Renal cortex interstitium (tissue), 11 donors: Measurements from ENCODE around the gene FHOD3. TPM values are rescaled to one million over a fixed set of nuclear protein-coding genes. Genes with fewer than 3 reads are reported as not detected.
"Not testable (repeated sequence)": the region's sequence is repeated elsewhere in the genome, so short reads cannot be mapped to it uniquely, and the experiment has no call there.

Source experiments
- DNase-seq, 11 donors: peaks; one replicate each; pipeline ENCODE4 v3.0.0-alpha.2; 2013; ENCODE audit warnings: low read depth in 9 of 11, low spot score in 4 of 11; ENCODE audit errors: extremely low read depth in 1 of 11
- polyA plus RNA-seq, 3 donors: library from polyadenylated mRNA; unstranded; fragments of 120-200 nt; gene quantifications; one replicate each; pipeline ENCODE4 v1.2.1, GENCODE V29; 2013; ENCODE audit not compliant: insufficient read length in 3 of 3

Gene FHOD3
- polyA plus RNA-seq, 3 donors = 35.3 to 48.8 (median 40.1) TPM

DNA sequence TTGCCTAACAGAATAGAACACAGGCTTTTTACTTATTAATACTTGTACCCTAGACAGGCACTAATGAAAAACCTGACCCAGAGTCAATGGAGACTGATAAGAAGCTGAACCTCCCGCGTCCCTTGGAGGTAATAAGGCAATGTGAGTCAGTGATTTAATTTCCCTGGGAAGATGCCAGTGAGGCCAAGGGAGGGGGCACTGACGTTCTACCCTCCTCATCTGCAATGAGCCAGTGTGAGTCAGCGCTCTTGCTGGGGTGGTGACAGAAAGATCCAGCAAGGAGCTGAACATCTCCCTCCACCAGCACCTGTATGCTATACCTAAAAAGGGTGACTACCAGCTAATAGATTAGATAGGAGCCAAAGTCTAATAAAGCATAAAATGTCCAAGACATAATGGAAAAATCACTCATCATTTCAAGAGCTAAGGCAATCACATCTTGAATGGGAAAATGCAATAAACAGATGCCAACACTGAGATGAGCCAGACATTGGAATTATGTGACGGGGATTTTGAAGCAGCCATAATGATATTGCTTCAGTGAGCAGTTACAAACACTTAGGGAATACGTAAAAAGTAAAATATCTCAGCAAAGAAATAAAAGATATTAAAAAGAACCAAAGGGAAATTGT lies 414.4 kb downstream of the FHOD3 start:
- DNase-seq = no peak

DNA sequence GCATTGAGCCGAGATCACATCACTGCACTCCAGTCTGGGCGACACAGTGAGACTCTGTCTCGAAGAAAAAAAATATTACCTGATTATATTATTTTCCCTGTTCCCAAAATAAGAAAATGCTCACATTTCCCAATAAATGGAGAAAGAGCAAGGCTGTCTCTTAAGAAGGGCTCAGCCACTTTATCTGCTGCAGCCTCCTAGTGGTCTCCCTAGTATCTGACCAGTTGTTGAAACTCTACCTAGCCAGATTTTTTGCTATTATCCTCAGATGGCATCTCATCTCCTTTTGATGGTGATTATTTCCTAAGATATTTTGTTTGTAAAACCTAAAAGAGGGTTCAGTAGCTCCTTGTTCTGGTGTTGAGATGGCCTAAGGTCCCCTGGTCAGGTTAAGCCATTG lies 417.0 kb downstream of the FHOD3 start:
- no peak for DNase-seq

DNA sequence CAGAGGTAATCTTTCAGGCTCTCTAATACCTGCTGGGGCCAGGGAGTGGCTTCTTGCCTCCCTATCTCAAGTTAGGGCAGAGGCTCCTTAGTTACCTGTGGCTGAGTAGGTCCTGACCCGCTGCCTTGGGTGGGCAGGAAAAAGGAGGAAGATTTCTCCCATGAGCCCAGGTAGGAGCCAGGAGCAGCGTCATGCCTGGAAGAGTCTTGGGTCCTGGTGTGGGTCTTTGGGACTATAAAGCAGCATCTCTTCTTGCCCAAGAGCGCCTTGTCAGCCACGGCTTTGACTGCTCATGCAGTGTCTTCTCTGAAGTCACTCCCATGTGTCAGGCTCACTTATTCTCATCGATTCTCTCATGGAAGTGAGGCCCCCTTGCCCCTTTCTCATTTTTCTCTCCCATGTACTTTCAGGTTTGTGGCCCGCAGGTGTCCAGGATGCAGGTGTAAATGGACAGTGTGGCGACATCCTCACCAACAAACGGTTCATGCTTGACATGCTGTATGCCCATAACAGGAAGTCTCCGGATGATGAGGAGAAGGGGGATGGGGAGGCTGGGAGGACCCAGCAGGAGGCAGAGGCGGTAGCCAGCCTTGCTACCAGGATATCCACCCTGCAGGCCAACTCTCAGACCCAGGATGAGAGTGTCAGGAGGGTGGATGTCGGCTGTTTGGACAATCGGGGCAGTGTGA lies 420.1 kb downstream of the FHOD3 start:
- DNase-seq = no peak

DNA sequence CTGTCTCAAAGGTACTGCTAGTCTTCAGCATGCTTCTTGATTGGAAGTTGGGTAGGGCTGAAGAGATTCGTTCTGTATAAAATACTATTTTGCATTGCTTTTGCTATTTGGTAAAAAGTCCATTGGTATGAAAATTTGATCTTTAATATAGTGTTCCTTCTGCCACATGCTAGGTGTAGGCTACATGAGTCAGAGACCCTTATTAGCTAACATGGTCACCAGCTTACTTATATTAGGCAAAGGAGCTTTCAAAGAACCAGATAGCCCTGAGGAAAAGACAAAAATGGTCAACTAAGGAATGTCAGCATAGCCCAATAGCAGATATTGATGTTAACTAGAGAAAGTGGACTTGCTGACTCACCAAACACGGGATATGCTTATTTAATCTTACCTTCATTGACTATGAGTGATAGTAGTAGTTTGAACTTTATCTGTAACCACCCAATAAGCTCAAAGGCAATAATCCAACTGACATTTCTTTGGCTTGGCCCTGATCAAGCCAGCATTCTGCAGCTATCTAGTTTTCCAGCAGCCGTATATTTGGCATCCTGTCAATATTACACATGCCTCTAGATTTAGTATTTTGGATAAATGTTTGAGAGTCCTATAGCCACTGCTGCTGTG lies 421.3 kb downstream of the FHOD3 start:
- DNase-seq = no peak

DNA sequence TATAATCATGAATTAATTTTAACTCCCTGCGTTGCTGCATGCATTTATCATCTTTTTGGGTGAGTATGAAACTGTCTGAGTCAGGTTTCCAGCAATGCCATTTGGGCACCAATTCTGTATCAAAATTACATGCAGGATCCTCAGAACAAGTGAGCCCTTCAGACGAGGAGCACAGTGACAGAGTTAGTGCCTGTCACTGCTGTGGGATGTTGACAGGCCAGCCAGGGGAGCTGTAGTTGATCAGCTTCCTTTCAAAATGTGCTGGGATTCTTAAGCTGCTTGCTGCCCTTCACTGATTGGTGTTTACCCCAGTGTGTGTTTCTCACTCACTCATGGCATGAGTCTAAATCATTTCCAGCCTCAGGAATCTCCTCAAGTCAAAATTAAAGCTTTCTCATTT lies 422.1 kb downstream of the FHOD3 start:
- DNase-seq = no peak

DNA sequence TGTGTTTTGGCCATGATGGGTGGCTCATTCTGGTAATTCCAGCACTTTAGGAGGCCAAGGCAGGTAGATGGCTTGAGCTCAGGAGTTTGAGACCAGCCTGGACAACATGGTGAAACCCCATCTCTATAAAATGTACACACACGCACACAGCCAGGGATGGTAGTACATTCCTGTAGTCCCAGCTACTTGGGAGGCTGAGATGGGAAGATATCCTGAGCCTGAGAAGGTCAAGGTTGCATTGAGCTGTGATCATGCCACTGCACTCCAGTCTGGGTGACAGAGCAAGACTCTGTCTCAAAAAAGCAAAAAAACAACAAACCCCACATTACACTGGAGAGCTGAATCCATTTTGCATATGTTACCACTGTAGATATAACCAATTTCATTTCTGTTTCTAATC lies 423.8 kb downstream of the FHOD3 start:
- DNase-seq = not testable (repeated sequence)

DNA sequence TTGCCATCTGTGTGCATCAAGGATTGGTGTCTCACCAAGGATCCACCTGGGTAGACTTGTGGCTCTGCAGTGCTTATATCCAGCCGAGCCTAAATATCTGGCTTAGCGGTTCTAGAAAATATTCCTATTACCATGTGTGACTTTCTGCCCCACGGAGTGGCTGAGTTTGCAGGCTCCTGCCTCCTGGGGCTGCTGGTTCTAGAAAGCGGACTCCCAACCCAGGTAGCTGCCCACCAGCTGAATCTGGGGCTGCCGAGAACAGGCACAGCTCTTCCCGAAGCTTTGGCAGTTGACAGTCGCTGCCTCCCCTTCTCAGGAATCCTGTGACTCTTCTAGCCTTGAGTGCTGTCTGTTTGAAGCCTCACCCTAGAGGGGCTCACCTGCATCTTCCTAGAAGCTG lies 426.7 kb downstream of the FHOD3 start:
- no peak for DNase-seq

DNA sequence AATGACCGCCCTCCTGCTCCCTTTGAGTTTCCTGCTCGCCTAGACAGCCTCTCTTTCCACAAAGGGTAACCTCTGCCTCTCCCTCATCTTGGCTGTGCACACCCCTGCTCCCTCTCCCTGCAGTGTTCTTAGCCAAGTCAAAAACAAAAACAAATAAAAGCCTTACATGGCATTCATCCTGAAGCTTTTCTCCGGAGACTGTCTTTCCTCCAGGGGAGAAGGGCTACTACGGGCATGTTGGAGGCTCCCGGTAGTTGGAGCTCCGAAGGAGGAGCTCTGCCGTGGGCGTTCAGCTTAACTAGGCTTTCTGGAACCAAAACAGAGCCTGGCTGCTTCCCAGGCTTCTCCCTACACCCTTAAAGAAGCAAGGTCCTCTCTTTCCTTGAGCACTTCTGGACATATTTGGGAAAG lies 427.1 kb downstream of the FHOD3 start:
- no peak for DNase-seq

DNA sequence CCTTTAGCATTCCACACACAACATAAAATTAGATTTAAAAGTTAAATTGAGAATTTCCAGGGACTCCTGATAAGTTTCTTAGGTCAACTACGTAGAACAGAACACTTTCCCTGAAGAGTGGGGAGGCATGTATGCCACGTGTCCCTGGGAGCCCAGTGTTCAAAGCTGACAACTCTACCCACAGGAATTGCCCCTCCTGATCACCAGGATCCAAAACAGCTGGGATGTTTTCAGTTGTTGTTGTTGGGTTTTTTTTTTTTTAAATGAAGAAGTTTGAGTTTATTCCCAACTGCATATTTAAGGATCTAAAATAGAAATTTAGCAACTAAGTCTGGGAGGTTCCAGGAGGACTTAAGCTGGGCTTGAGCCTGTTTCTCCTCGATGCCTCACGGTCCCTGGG lies 430.8 kb downstream of the FHOD3 start:
- no peak for DNase-seq

DNA sequence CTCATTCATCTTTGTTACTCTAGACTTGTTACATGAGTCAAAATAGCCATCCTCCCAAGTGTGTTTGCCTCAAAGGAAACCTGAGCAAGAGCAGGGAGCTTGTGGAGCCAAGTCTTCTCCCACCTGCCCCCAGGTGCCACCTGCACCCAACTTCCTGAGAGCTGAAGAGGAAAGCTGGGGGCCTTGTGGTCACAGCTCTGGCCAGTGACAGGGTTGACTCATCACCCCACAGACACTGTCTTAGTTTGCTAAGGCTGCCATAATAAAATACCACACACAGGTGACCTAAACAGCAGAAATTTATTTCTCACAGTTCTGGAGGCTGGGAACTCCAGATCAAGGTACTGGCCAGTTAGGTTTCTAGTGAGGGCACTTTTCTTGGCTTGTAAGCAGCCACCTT lies 431.7 kb downstream of the FHOD3 start:
- no peak for DNase-seq

DNA sequence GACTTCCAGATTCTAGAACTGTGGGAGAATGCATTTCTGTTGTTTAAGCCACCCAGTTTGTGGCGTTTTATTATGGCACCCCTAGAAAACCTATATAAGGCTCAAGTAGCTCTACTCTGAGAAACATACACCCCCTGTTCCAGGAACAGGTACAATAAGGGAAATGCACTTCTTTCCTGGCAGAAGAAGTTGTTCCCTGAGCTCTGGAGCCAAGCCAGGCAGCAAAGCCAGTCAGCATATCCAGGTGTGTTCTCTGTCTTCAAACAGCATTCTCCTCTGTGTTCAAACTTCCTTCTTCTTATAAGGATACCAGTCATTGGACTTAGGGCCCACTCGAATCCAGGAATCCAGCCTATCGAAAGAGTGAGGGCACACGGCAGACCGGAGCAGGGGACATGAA lies 434.8 kb downstream of the FHOD3 start:
- no peak for DNase-seq

DNA sequence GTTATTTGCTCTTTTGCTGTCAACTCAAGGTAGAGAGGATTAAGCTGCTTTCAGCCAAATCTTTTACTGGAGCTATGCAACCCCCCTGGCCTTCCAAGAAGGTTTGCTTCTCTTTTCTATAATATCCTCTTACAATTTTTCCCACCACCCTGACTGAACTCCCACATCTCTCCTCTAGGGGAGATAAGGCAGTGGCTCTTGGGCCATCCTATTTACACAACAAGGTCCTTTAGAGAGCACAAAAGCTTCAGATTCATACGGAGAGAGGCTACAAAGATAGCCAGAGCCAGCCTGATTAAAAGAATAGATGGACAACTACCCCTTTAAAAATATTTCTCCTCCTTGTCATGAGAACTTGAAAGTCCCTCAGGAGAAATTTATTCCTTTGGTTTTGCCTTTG lies 435.6 kb downstream of the FHOD3 start:
- DNase-seq = no peak

DNA sequence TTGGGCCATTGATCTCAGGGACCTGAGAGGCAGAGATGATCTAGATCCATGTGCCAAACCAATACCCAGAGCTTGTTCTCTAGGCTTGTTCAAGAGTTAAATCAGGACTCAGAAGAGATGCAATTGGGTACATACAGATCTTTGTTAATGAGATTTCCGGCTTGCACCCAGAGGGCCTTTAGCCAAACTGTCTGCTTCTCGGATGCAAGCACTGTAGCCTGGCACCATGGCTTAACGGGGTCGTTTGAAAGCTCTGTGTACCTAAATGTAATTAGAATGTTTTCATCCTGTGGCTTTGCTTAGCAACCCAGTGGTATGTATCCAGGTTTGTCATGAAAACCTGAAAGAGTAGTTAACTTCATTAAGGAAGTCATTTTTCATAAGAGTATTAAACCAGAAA lies 437.1 kb downstream of the FHOD3 start:
- no peak for DNase-seq

DNA sequence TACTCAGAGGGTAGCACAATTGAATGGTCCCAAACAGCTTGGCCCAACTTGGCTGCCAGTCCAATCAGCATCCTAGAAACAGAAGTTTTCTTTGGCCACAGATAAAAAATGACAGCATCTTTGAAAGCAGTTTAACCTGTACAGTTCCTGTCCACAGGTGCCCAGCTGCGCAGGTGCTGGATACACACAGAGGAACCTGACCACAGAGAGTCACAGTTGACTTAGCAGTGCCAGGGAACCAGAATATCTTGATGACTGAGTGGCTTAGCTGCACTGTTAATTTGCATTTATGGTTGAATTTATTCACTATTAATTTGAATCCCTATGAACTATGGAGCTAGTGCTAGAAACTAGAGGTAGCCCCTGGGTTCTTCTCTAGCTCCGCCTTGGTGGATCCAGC lies 437.6 kb downstream of the FHOD3 start:
- no peak for DNase-seq

DNA sequence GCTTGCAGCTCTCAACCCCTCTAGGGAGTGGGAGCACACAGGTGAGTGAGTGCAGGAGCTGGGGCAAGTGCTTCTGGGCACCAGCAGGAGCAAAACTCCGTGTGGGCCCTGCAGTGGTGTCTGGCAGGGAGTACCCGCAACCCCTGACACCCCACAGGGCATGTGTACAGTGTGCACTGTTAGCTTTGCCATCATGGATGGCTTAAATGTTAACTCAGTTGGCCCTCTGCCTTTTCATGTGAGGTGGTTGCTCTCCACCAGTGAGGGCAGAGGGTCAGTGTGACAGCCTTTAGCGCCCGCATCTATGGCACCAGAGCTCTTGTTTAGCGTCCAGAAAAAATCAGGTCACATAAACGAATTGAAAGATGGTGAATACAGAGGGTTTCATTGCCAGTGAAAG lies 438.6 kb downstream of the FHOD3 start:
- DNase-seq = no peak

DNA sequence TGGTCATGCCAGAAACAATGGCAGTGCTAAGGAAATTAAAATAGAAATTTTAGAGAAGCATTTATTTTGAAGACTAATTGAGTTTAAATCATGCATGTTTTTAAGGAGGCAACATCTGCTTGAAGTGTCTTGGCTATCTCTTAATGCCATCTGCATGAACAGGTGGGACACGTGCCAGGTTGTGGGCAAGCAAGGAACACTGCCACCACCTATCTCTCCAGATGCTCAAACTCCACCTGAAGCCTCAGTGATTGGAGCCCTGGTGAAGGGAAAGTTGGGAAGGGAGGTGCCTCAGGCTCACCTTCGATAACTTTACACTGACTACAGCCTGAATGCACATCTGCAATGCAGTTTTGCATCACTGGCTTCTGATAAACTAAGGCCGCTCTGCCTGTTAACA lies 439.8 kb downstream of the FHOD3 start:
- DNase-seq = no peak

DNA sequence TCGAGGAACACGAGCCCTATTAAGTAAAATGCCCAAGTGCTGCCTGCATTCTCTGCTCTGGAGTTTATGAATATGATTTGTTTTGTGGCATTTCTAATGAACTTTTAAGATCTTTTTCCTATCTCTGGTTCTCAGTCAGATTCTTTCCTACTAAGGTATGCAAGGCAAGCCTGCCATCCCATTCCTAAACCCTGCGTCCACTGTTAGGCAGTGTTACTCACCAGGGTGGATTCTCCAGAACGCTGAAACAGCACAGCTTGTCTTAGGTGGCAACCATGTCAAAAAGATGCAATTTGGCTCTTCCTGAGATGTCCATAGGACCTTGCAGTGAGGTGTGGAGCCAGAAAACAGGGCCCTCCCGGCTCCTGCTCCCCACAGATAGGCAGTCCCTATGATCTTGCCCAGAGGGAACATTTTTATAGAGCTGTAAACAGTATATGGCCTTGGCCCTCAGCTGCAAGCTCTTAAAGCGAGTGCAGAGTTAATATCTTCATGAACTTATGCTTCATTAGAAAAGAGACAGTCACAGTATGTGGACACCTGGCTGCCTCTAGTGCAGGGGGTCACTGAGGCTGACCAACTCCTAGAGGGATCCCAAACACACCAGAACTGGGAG lies 446.9 kb downstream of the FHOD3 start:
- DNase-seq = no peak

DNA sequence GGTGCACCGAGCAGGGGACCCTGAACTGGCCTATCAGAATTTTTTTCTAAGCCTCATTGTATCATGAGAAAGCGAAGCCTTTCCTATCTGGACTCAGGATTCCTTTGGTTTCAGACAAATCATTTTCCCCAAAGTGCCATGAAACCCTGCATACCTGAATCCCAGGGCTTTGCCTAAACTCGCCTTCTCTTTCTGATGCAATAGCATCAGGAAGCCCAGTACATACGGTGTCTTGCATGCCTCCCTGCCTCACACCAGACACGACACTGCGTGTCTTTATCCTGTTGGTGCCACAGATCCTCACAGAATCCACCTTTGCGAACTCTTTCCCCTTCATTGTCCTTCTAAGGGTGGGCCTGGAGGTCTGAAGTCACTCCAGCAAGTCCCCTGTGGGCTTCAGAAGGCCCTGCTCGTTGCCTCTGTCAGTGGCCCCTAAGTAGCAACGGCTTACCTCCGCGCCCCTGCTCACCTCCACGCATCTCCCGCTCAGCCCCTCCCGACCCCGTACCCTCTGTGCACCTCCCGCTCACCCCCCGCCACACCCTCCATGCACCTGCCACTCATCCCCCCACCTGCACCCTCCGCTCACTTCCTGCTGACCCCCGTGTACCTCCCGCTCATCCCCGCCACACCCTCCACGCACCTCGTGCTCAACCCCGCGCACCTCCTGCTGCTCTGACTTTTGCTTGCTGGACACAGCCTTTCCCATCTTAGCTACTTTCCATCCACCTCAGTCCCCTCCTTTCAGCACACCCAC lies 447.9 kb downstream of the FHOD3 start:
- no peak for DNase-seq

DNA sequence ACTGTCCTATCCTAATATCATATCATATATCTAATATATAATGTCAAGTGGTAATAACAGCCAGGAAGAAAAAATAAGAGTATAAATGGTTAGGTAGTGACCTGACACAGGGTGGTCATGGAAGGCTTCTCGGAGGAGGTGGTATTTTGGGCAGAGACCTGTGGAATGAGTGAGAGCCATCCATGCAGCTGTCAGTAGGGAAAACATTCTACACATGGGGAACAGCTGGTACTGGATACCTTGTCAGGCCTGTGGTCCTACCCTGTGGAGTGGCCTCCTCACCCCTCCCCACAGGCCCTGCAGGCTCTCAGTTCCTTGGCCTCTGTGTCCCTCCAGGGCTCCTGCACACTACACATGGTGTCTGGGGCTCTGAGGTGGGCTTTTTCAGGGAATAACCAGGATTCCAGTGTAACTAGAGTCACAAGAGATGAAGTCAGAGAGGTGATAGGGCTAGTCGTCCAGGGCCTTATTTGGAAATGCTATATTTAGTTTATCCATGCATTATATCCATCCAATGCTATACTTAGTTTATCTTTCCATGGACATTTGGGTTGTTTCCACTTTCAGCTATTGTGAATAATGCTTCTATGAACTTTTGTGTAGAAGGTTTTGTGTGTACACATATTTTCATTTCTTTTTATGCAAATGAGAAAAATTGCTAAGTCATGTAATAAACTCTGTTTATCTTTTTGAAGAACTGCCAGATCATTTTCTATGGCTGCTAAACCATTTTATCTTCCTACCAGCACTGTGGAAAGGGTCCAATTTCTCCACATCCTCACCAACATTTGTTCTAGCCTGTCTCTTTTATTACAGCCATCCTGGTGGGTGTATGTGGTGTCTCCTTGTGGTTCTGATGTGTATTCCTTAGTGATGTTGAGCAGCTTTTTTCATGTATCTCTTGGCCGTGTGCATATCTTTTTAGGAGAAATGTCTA lies 455.7 kb downstream of the FHOD3 start:
- no peak for DNase-seq
